ENCODE results near the gene KAZALD1.

- TF ChIP-seq CTCF (IDR thresholded peaks at IDR 0.05) (no peak), POLR2A (IDR thresholded peaks at IDR 0.05) (no peak)
These were observed 33.2 kb downstream of the KAZALD1 start for GRCh38 chr10:101095004-101095403.
